Loucy (cell line): Measurements from ENCODE around the gene CCDC88C.

Experiments
- H2AFZ ChIP-seq: fragments of 200-600 bp; sonication (generic); 2 replicates; pipeline ENCODE4 v1.6.0; 2016; ENCODE audit warnings: antibody characterized with exemption, mild to moderate bottlenecking, low read length, moderate library complexity
- H3F3A ChIP-seq: fragments of 200-600 bp; 2 replicates; pipeline ENCODE4 v1.6.0; 2016; ENCODE audit warnings: antibody characterized with exemption, low read depth, mild to moderate bottlenecking
- H3K27me3 ChIP-seq: fragments of 200-600 bp; sonication (generic); 2 replicates; pipeline ENCODE4 v1.6.1; 2014; ENCODE audit warnings: low read length, mild to moderate bottlenecking; ENCODE audit not compliant: insufficient read depth, poor library complexity, severe bottlenecking
- H3K36me3 ChIP-seq: fragments of 200-600 bp; sonication (generic); 2 replicates; pipeline ENCODE4 v1.6.1; 2016; ENCODE audit warnings: low read length; ENCODE audit not compliant: insufficient read depth
- H3K4me1 ChIP-seq: fragments of 200-600 bp; sonication (generic); 2 replicates; pipeline ENCODE4 v1.5.1; 2014; ENCODE audit warnings: low read length, mild to moderate bottlenecking; ENCODE audit not compliant: insufficient read depth, poor library complexity, severe bottlenecking
- H3K4me2 ChIP-seq: fragments of 200-600 bp; sonication (generic); 2 replicates; pipeline ENCODE4 v1.6.0; 2014; ENCODE audit warnings: antibody characterized with exemption, low read length, low read depth, mild to moderate bottlenecking; ENCODE audit not compliant: poor library complexity, severe bottlenecking
- H3K4me3 ChIP-seq: fragments of 200-600 bp; sonication (generic); 2 replicates; pipeline ENCODE4 v1.5.1; 2014; ENCODE audit warnings: low read length, mild to moderate bottlenecking, mixed read lengths; ENCODE audit not compliant: poor library complexity, severe bottlenecking
- H3K79me2 ChIP-seq: fragments of 200-600 bp; sonication (generic); 2 replicates; pipeline ENCODE4 v1.6.1; 2014; ENCODE audit warnings: low read length; ENCODE audit not compliant: insufficient read depth
- H3K9ac ChIP-seq: fragments of 200-600 bp; sonication (generic); 2 replicates; pipeline ENCODE4 v1.6.0; 2014; ENCODE audit warnings: mild to moderate bottlenecking, low read depth, low read length, moderate library complexity; ENCODE audit not compliant: poor library complexity, severe bottlenecking
- H3K9me2 ChIP-seq: fragments of 200-600 bp; sonication (generic); replicated peaks from 2 replicates; pipeline ENCODE4 v1.6.1; 2016; ENCODE audit warnings: low read depth, low read length, mixed read lengths
- H3K9me3 ChIP-seq: fragments of 200-600 bp; sonication (generic); 2 replicates; pipeline ENCODE4 v1.6.1; 2014; ENCODE audit warnings: mild to moderate bottlenecking, antibody characterized with exemption, low read length, low read depth; ENCODE audit not compliant: insufficient read depth
- H4K20me1 ChIP-seq: fragments of 200-600 bp; sonication (generic); 2 replicates; pipeline ENCODE4 v1.6.0; 2014; ENCODE audit warnings: antibody characterized with exemption, low read length, mild to moderate bottlenecking; ENCODE audit not compliant: insufficient read depth, poor library complexity, severe bottlenecking
- CTCF ChIP-seq: fragments of 200-600 bp; sonication (generic); conservative IDR thresholded peaks from 2 replicates; pipeline ENCODE4 v1.5.1; 2014; ENCODE audit warnings: mild to moderate bottlenecking, antibody characterized with exemption, low read length
- EZH2phosphoT487 ChIP-seq: fragments of 200-600 bp; IDR thresholded peaks from 2 replicates; pipeline ENCODE4 v1.6.1; 2018; ENCODE audit warnings: antibody characterized with exemption, mild to moderate bottlenecking, moderate library complexity, borderline replicate concordance

CCDC88C gene

GRCh38 chr14:91454580-91454979, 37.0 kb upstream of the CCDC88C start:
- H3K4me1 ChIP-seq: peaks cover 10% of the 10 kb centered on the region
- 0 out of 2 replicates have a peak, but pooled peaks cover 2% of the 10 kb centered on the region for H3F3A ChIP-seq
- no peaks in the 10 kb centered on the region for H3K79me2 ChIP-seq
- no peaks in the 10 kb centered on the region for H3K27me3 ChIP-seq
- H3K4me3 ChIP-seq: no peak overlapping the region
- H3K4me2 ChIP-seq: no peak overlapping the region
- no peak overlapping the region for H2AFZ ChIP-seq
- no peaks in the 10 kb centered on the region for H3K9me3 ChIP-seq
- H3K9ac ChIP-seq: no peak overlapping the region
- no peaks in the 10 kb centered on the region for H4K20me1 ChIP-seq
- peaks cover 38% of the 10 kb centered on the region; the same call in 1 of the 2 replicates for H3K36me3 ChIP-seq
- no peaks in the 10 kb centered on the region for H3K9me2 ChIP-seq
- TF ChIP-seq CTCF (no peak), EZH2phosphoT487 (no peak)

GRCh38 chr14:91454155-91454554, 36.5 kb upstream of the CCDC88C start:
- H3F3A ChIP-seq: 0 out of 2 replicates have a peak, but pooled peaks cover 2% of the 10 kb centered on the region
- H4K20me1 ChIP-seq: no peaks in the 10 kb centered on the region
- no peak overlapping the region for H3K4me3 ChIP-seq
- H3K36me3 ChIP-seq: peaks cover 34% of the 10 kb centered on the region; the same call in 1 of the 2 replicates
- no peaks in the 10 kb centered on the region for H3K9me2 ChIP-seq
- H2AFZ ChIP-seq: no peak overlapping the region
- no peak for TF ChIP-seq EZH2phosphoT487
- no peak for TF ChIP-seq CTCF
- H3K79me2 ChIP-seq: no peaks in the 10 kb centered on the region
- H3K4me1 ChIP-seq: peaks cover 10% of the 10 kb centered on the region
- H3K27me3 ChIP-seq: no peaks in the 10 kb centered on the region
- H3K9ac ChIP-seq: peak overlapping the region; percentile 18
- H3K4me2 ChIP-seq: no peak overlapping the region
- no peaks in the 10 kb centered on the region for H3K9me3 ChIP-seq

- no peak overlapping the region for H3K4me3 ChIP-seq
- H3K9me2 ChIP-seq: no peaks in the 10 kb centered on the region
These were observed 36.1 kb upstream of the CCDC88C start for GRCh38 chr14:91453744-91454143.

More at GRCh38 chr14:91453744-91454143, 36.1 kb upstream of the CCDC88C start:
- H3K79me2 ChIP-seq: no peaks in the 10 kb centered on the region
- TF ChIP-seq CTCF (no peak), EZH2phosphoT487 (no peak)
- no peaks in the 10 kb centered on the region for H4K20me1 ChIP-seq
- H3F3A ChIP-seq: 0 out of 2 replicates have a peak, but pooled peaks cover 2% of the 10 kb centered on the region
- peaks cover 10% of the 10 kb centered on the region for H3K4me1 ChIP-seq
- no peak overlapping the region for H3K9ac ChIP-seq
- H3K9me3 ChIP-seq: no peaks in the 10 kb centered on the region
- peaks cover 30% of the 10 kb centered on the region; the same call in 1 of the 2 replicates for H3K36me3 ChIP-seq
- H2AFZ ChIP-seq: no peak overlapping the region
- no peak overlapping the region for H3K4me2 ChIP-seq
- no peaks in the 10 kb centered on the region for H3K27me3 ChIP-seq
